IMR-90 (cell line): ENCODE data around the gene CFAP58.

Experiments used
- CEBPB ChIP-seq: IDR thresholded peaks from 2 replicates; pipeline ENCODE4 v1.6.1; 2012; ENCODE audit warnings: low read depth, low read length, improper control_type of control experiment
- NFE2L2 ChIP-seq: fragments of 150-350 bp; IDR thresholded peaks from 2 replicates; pipeline ENCODE4 v1.6.1; 2016; ENCODE audit warnings: low read depth, mild to moderate bottlenecking, low read length
- SMC3 ChIP-seq: fragments of 150-350 bp; IDR thresholded peaks from 2 replicates; pipeline ENCODE4 v1.6.1; 2016; ENCODE audit warnings: low read depth, mild to moderate bottlenecking, antibody characterized with exemption, low read length, moderate library complexity
- TF ChIP-seq, protein P1 (sequence below): conservative IDR thresholded peaks from 2 replicates; pipeline ENCODE4 v1.5.1; 2012; ENCODE audit warnings: mild to moderate bottlenecking, low read depth, low read length, improper control_type of control experiment

GRCh38 chr10:104387130-104387888 is 33.7 kb downstream of the CFAP58 start:
- TF ChIP-seq, protein P1, sequence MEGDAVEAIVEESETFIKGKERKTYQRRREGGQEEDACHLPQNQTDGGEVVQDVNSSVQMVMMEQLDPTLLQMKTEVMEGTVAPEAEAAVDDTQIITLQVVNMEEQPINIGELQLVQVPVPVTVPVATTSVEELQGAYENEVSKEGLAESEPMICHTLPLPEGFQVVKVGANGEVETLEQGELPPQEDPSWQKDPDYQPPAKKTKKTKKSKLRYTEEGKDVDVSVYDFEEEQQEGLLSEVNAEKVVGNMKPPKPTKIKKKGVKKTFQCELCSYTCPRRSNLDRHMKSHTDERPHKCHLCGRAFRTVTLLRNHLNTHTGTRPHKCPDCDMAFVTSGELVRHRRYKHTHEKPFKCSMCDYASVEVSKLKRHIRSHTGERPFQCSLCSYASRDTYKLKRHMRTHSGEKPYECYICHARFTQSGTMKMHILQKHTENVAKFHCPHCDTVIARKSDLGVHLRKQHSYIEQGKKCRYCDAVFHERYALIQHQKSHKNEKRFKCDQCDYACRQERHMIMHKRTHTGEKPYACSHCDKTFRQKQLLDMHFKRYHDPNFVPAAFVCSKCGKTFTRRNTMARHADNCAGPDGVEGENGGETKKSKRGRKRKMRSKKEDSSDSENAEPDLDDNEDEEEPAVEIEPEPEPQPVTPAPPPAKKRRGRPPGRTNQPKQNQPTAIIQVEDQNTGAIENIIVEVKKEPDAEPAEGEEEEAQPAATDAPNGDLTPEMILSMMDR: no peak
- TF ChIP-seq SMC3: no peak
- no peak for TF ChIP-seq CEBPB
- TF ChIP-seq NFE2L2: no peak
